VCaP (cell line): Measurements from ENCODE around the gene MRPL4.

ENCODE experiments used
- H3K27ac ChIP-seq: fragments of 450-650 bp; 2 replicates; pipeline ENCODE4 v1.5.1; 2017
- TF ChIP-seq, protein P1 (sequence below): fragments of 450-650 bp; conservative IDR thresholded peaks from 2 replicates; pipeline ENCODE4 v1.5.1; 2017; ENCODE audit warnings: mild to moderate bottlenecking, moderate library complexity

The MRPL4 gene

DNA sequence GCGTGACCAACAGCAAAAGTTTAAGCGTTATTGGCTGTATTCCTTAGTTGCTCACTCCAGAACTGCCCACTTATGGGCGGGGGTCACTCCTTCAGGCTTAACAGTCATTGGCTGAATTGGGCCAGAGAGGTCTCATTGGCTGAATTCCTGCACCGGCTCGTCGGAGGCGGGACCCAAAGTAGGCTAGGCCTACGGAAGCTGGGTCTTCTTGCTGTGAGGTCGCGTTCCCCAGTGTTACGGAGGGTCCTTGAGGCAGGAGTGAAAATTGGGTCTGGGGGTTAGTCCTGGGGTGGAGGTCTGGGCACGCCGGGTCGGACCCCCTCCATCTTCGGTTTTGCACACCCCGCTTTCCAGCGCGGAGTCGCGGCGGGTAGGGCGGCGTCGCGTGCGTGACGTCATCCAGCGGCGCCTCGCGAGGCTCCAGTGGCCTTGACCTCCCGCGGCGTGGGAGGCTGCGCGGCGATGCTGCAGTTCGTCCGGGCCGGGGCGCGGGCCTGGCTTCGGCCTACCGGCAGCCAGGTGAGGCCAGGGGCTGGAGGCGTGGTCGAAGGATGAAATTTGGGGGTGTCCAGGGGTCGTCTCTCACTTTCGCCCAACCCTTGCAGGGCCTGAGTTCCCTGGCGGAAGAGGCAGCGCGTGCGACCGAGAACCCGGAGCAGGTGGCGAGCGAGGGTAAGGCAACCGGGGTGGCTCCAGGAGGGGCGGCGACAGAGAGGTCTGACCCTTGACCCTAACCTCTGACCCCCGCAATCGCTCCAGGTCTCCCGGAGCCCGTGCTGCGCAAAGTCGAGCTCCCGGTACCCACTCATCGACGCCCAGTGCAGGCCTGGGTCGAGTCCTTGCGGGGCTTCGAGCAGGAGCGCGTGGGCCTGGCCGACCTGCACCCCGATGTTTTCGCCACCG, at the start of gene MRPL4:
TSS of gene MRPL4 (plus strand) at position 423 of the 903 bp plus-strand sequence. CDS start at position 463, 40 bp downstream.
- TF ChIP-seq, protein P1, sequence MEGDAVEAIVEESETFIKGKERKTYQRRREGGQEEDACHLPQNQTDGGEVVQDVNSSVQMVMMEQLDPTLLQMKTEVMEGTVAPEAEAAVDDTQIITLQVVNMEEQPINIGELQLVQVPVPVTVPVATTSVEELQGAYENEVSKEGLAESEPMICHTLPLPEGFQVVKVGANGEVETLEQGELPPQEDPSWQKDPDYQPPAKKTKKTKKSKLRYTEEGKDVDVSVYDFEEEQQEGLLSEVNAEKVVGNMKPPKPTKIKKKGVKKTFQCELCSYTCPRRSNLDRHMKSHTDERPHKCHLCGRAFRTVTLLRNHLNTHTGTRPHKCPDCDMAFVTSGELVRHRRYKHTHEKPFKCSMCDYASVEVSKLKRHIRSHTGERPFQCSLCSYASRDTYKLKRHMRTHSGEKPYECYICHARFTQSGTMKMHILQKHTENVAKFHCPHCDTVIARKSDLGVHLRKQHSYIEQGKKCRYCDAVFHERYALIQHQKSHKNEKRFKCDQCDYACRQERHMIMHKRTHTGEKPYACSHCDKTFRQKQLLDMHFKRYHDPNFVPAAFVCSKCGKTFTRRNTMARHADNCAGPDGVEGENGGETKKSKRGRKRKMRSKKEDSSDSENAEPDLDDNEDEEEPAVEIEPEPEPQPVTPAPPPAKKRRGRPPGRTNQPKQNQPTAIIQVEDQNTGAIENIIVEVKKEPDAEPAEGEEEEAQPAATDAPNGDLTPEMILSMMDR: no peak
- peak within 1 kb of the TSS; percentile 70 for H3K27ac ChIP-seq

DNA sequence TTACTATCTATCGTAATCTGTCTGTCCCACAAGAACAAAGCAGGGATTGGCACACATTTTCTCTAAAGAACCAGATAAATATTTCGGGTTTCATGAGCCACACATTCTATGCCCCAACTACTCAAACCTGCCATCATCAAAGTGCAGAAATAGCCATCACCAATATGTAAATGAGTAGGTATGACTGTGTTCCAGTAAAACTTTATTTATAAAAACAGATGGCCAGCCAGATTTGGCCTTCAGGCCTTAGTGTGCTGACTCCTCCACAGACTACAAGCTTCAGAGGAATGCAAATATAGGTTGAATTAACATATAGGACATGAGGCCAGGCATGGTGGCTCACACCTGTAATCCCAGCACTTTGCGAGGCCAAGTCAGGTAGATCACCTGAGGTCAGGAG, 48.3 kb upstream of the MRPL4 start:
- TF ChIP-seq, protein P1: no peak
- H3K27ac ChIP-seq: no peak overlapping the region

DNA sequence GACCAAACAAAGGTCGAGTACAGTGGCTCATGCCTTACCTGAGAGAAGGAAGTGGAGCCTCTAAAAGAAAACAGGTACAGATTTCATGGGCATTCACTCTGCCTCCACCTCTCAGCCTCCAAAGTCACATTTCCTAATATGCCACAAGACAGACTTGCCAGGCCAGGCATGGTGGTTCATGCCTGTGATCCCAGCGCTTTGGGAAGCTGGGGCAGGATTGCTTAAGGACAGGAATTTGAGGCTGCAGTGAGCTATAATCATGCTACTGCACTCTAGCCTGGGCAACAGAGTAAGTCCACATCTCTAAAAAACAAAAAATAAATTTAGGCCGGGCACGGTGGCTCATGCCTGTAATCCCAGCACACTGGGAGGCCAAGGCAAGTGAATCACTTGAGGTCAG, 46.4 kb upstream of the MRPL4 start:
- TF ChIP-seq, protein P1: no peak
- no peak overlapping the region for H3K27ac ChIP-seq

DNA sequence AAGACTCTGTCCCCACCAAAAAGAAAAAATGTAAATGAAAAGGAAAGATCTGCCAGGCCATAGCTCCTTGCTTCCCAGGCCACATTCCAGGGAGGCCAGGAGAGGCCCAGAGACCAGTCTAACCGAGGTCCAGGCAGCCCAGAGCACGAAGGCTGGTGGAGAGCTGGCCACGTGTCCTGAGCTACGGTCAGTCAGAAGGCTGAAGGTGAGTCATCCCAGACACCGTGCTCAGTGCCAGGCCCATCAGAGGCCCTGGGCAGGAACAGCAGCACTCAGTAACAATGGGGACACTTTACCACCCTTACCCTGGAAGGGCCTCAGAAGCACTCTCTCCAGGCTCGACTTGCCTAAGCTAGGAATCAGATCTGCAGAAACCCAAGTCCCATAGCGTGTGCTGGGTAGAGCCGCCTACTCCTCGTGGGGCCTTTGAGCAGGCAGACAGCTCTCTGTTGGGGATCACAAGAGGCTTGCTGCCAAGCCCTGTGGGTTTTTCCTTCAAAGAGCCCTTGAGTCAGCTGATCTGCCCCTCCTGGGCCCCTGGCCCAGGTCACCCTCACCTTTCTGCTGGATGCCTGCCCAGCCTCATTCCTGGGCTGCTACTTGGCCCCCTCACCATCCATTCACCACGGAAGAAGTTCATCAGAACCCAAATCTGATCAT, 45.7 kb upstream of the MRPL4 start:
- H3K27ac ChIP-seq: no peak overlapping the region
- TF ChIP-seq, protein P1: no peak

DNA sequence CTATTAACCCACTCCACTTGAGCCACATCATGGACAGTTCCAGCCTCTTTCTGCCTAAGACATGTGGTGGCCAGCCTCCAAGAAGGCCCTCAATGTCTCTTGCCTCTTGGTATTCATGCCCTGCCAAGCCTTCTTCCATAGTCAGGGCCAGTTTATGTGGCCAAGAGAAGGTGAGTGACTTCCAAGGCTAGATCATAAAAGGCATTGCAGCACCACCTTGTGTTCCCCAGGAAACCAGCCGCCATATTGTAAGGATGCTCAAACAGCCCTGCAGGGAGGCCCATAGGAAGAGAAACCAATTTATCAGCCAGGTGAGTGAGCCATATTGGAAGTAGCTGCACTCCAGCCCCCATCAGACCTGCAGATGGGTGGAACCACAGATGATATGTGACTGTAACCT, 45.0 kb upstream of the MRPL4 start:
- TF ChIP-seq, protein P1: no peak
- no peak overlapping the region for H3K27ac ChIP-seq

DNA sequence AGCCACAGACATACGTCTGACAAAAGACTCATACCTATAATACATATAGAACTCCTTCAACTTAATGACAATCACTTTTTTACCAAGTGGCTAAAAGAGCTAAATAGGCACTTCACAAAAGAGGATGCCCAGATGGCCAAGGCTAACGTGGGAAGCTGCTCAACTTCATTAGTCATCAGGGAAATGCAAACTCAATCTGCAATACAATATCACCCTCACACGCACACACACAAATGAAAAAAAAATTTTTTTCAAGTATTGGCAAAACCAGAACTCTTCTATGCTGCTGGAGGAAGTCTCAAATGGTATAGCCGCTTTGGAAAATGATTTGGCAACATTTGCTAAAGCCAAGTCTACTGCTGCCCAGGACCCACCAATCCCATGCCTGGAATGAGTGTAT, 42.7 kb upstream of the MRPL4 start:
- TF ChIP-seq, protein P1: no peak
- no peak overlapping the region for H3K27ac ChIP-seq

DNA sequence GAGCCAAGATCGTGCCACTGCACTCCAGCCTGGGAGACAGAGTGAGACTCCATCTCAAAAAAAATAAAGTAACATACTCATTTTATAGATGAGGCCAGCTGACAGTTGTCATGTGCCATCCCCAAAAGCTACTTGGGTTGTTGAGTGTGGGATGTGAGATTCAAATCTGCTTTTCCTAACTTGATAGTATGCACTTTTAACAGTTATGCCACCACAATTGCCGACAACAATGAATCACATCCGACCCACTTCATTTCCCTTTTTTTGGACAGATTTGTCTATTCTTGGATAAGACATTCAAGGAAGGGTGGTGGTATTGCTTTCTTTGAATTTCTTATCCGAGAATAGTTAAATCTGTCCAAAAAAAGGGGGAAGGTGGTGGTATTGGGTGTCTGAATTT, 41.0 kb upstream of the MRPL4 start:
- H3K27ac ChIP-seq: no peak overlapping the region
- TF ChIP-seq, protein P1: no peak
